Keratinocyte (primary cell): ENCODE results near the gene CELSR1. TPM values are rescaled to one million over a fixed set of nuclear protein-coding genes. Genes with fewer than 3 reads are reported as not detected.

Experiments
- DNase-seq: peaks from one replicate; pipeline ENCODE4 v3.0.0-alpha.2; 2011; ENCODE audit warnings: low read depth, missing footprints, low spot score
- FAIRE-seq: peaks from 2 replicates; lab custom pipeline; 2011; peaks lifted over from hg19 to GRCh38; lab: Jason Lieb, UNC
- H2AFZ ChIP-seq: 2 replicates; pipeline ENCODE4 v1.6.0; 2012; ENCODE audit warnings: low read length, control low read depth, inconsistent platforms; ENCODE audit not compliant: control insufficient read depth
- H3K27ac ChIP-seq: 2 replicates; pipeline ENCODE4 v1.5.1; 2011; ENCODE audit warnings: low read length; ENCODE audit not compliant: control insufficient read depth, insufficient read depth
- H3K27me3 ChIP-seq: 3 replicates; pipeline ENCODE4 v1.6.0; 2011; ENCODE audit warnings: low read length; ENCODE audit not compliant: control insufficient read depth, insufficient read depth; ENCODE audit errors: extremely low read depth
- H3K36me3 ChIP-seq, 2 experiments: 2 replicates in 1 of 2; 3 replicates in 1 of 2; pipeline ENCODE4 v1.5.1; 2011; ENCODE audit warnings: low read length in 2 of 2, mild to moderate bottlenecking in 1 of 2; ENCODE audit not compliant: control insufficient read depth in 2 of 2, insufficient read depth in 2 of 2; ENCODE audit errors: extremely low read depth in 1 of 2
- H3K4me1 ChIP-seq: 3 replicates; pipeline ENCODE4 v1.5.1; 2011; ENCODE audit warnings: low read length; ENCODE audit not compliant: control insufficient read depth, insufficient read depth; ENCODE audit errors: extremely low read depth
- H3K4me2 ChIP-seq: 3 replicates; pipeline ENCODE4 v1.6.0; 2011; ENCODE audit warnings: low read depth, low read length; ENCODE audit not compliant: control insufficient read depth, insufficient read depth; ENCODE audit errors: extremely low read depth
- H3K4me3 ChIP-seq, 3 experiments: fragments of 200-600 bp in 1 of 3; sonication (generic) in 1 of 3; 2 replicates in 2 of 3; 3 replicates in 1 of 3; pipeline ENCODE4 v1.5.1; 2011 to 2016; ENCODE audit warnings: low read length in 3 of 3, mild to moderate bottlenecking in 3 of 3, control low read depth in 2 of 3, inconsistent platforms in 1 of 3, low read depth in 1 of 3, mixed read lengths in 1 of 3, mixed run types in 1 of 3, moderate library complexity in 1 of 3; ENCODE audit not compliant: control insufficient read depth in 2 of 3, insufficient read depth in 2 of 3; ENCODE audit errors: extremely low read depth in 1 of 3
- H3K79me2 ChIP-seq: 2 replicates; pipeline ENCODE4 v1.6.0; 2012; ENCODE audit warnings: low read length; ENCODE audit not compliant: control insufficient read depth, insufficient read depth
- H3K9ac ChIP-seq: 3 replicates; pipeline ENCODE4 v1.6.0; 2011; ENCODE audit warnings: low read length; ENCODE audit not compliant: control insufficient read depth, insufficient read depth; ENCODE audit errors: extremely low read depth
- H3K9me1 ChIP-seq: 3 replicates; pipeline ENCODE4 v1.6.0; 2011; ENCODE audit warnings: low read length; ENCODE audit not compliant: control insufficient read depth, insufficient read depth; ENCODE audit errors: extremely low read depth
- H3K9me3 ChIP-seq: 2 replicates; pipeline ENCODE4 v1.5.1; 2012; ENCODE audit warnings: low read depth, low read length; ENCODE audit not compliant: control insufficient read depth
- H4K20me1 ChIP-seq: 3 replicates; pipeline ENCODE4 v1.6.0; 2011; ENCODE audit warnings: low read length; ENCODE audit not compliant: control insufficient read depth, insufficient read depth; ENCODE audit errors: extremely low read depth
- CTCF ChIP-seq, 3 experiments: IDR thresholded peaks in 1 of 3; conservative IDR thresholded peaks in 1 of 3; optimal IDR thresholded peaks in 1 of 3; 2 replicates in 2 of 3; 3 replicates in 1 of 3; pipeline versions ENCODE3 to v1.5.1; 2011; ENCODE audit warnings: low read length in 3 of 3, mild to moderate bottlenecking in 3 of 3, moderate library complexity in 2 of 3, control low read depth in 1 of 3, inconsistent platforms in 1 of 3; ENCODE audit not compliant: insufficient read depth in 2 of 3; ENCODE audit errors: extremely low read depth in 1 of 3
- EZH2 ChIP-seq: IDR thresholded peaks from one replicate; pipeline ENCODE4 v1.6.1; 2012; ENCODE audit warnings: inconsistent platforms, mild to moderate bottlenecking, low read length, moderate library complexity
- dilution Hi-C: fragments of 300-500 bp; cut with MboI; formaldehyde crosslinking; loops from one replicate; pipeline ENCODE4 v1.7.0; 2020; ENCODE audit warnings: low sequenced_read_pairs; ENCODE audit not compliant: extremely low pct_ligation_motif_present
- polyA plus RNA-seq, 5 experiments: library from polyadenylated mRNA; depleted of rRNA in 3 of 5; stranded (reverse) in 3 of 5; stranded (forward) in 1 of 5; unstranded in 1 of 5; fragments of >200 nt; gene quantifications; 1 replicate in 1 of 5; 2 replicates in 3 of 5; 3 replicates in 1 of 5; pipeline versions ENCODE4 v1.2.1 to v1.2.3, GENCODE V29; 2011 to 2012; ENCODE audit warnings: missing spikeins in 2 of 5, low read depth in 1 of 5, low replicate concordance in 1 of 5

CELSR1 gene
- polyA plus RNA-seq, 1 donor (not counting 4 experiments of a cell fraction or from before 2014, with no cell fraction given) = 16.1 TPM

GRCh38 chr22:46428171-46428570, 109.2 kb downstream of the CELSR1 start:
- Histone ChIP-seq H3K9me3 (no peaks in the 10 kb centered on the region), H3K27ac (no peak overlapping the region), H3K4me3 (no peak overlapping the region), H3K4me2 (no peak overlapping the region), H3K9me1 (no peaks in the 10 kb centered on the region), H3K36me3 (peaks cover 7 to 23% of the 10 kb centered on the region in 2 experiments), H4K20me1 (no peaks in the 10 kb centered on the region), H3K9ac (no peak overlapping the region), H2AFZ (no peak overlapping the region), H3K4me1 (no peaks in the 10 kb centered on the region), H3K79me2 (no peaks in the 10 kb centered on the region), H3K27me3 (no peaks in the 10 kb centered on the region)
- DNase-seq = no peak
- dilution Hi-C loops = no loop called here
- TF ChIP-seq CTCF (optimal IDR thresholded peaks at IDR 0.05 in 1 of 3, IDR thresholded peaks at IDR 0.05 in 1 of 3, conservative IDR thresholded peaks at IDR 0.05 in 1 of 3; ENCODE audit: extremely low read depth in 1 of 3, insufficient read depth in 2 of 3, low read length in 3 of 3) (no peak), EZH2 (no peak)
- no peak for FAIRE-seq

GRCh38 chr22:46425016-46425415, 112.4 kb downstream of the CELSR1 start:
- Histone ChIP-seq H3K4me1 (no peaks in the 10 kb centered on the region), H3K4me2 (no peak overlapping the region), H3K9ac (no peak overlapping the region)

More at GRCh38 chr22:46425016-46425415, 112.4 kb downstream of the CELSR1 start:
- Histone ChIP-seq H3K36me3 (peaks cover 2 to 11% of the 10 kb centered on the region in 2 experiments), H3K9me3 (no peaks in the 10 kb centered on the region), H3K4me3 (no peak overlapping the region), H3K27me3 (no peaks in the 10 kb centered on the region), H3K79me2 (no peaks in the 10 kb centered on the region), H3K9me1 (no peaks in the 10 kb centered on the region), H2AFZ (no peak overlapping the region), H4K20me1 (no peaks in the 10 kb centered on the region), H3K27ac (no peak overlapping the region)
- DNase-seq (no peak), FAIRE-seq (peak; percentile 84)
- TF ChIP-seq CTCF (optimal IDR thresholded peaks at IDR 0.05 in 1 of 3, IDR thresholded peaks at IDR 0.05 in 1 of 3, conservative IDR thresholded peaks at IDR 0.05 in 1 of 3; ENCODE audit: extremely low read depth in 1 of 3, insufficient read depth in 2 of 3, low read length in 3 of 3) (no peak), EZH2 (no peak)
- dilution Hi-C loops = no loop called here
